ENCODE measurements around the gene PIGH.

GRCh38 chr14:67555518-67556090 is 44.5 kb downstream of the PIGH start:
- no peak for TF ChIP-seq ZNF616 (CRISPR knock-in tag; IDR thresholded peaks at IDR 0.05; ENCODE audit: low read depth)
- TF ChIP-seq MIXL1 (CRISPR knock-in tag; IDR thresholded peaks at IDR 0.05): no peak

Data from HepG2 (cell line).